GM13977 (cell line): ENCODE measurements around the gene DNASE2B.

Experiments used
- DNase-seq: peaks from one replicate; pipeline ENCODE4 v3.0.0; 2012; ENCODE audit warnings: low spot score
- in situ Hi-C: fragments of 300-500 bp; cut with MboI; formaldehyde crosslinking; loops from one replicate; pipeline ENCODE4 v1.12.0; 2022; ENCODE audit warnings: low sequenced_read_pairs, low pct_unique_long_range_greater_than_20kb, mixed read lengths, inconsistent platforms; ENCODE audit not compliant: unreplicated experiment
- TF ChIP-seq, protein P1 (sequence below): IDR thresholded peaks from 2 replicates; pipeline ENCODE4 v1.5.1; 2012; ENCODE audit warnings: mild to moderate bottlenecking, control low read depth; ENCODE audit not compliant: insufficient read depth; ENCODE audit errors: extremely low read depth, missing control alignments

The DNASE2B gene

DNA sequence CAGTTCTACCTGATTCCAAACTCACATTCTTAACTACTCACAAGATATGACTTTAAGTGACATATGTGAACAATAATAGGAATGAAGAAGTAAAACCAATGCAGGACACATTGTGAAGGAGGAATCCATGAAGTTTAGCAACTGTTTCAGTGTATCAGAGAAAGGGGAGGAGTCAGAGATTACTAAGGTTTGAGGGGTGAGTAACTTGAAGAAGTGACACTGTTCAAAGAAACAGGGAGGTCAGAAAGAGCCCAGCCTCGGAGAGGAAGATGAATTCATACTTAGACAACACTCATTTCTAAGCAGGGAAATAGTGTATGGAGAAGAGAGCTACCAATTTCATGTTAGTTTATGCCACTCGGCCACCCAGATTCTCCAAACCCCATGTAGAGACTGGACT, 52.6 kb downstream of the DNASE2B start:
- no peak for DNase-seq
- in situ Hi-C loops, result no loop called here
- TF ChIP-seq, protein P1, sequence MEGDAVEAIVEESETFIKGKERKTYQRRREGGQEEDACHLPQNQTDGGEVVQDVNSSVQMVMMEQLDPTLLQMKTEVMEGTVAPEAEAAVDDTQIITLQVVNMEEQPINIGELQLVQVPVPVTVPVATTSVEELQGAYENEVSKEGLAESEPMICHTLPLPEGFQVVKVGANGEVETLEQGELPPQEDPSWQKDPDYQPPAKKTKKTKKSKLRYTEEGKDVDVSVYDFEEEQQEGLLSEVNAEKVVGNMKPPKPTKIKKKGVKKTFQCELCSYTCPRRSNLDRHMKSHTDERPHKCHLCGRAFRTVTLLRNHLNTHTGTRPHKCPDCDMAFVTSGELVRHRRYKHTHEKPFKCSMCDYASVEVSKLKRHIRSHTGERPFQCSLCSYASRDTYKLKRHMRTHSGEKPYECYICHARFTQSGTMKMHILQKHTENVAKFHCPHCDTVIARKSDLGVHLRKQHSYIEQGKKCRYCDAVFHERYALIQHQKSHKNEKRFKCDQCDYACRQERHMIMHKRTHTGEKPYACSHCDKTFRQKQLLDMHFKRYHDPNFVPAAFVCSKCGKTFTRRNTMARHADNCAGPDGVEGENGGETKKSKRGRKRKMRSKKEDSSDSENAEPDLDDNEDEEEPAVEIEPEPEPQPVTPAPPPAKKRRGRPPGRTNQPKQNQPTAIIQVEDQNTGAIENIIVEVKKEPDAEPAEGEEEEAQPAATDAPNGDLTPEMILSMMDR, result no peak

DNA sequence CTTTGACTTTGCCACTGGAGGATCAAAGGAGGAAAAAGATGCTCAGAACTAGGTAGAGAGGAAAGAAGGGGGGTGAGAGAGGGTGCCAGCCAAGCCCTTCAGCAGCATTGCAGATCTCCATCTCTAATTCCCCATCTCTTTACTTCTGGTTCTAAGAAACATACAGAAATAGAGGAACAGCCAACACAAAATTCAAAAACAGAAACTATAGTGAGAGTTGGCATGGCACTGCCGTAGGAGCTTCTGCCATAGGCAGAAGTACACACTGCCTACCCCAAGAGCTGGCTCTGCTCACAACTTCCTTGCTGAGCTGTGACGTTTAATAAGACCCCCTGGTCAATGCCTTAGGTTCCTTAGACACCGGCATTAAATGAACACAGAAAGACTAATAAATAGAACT, 54.2 kb downstream of the DNASE2B start:
- TF ChIP-seq, protein P1, result no peak
- in situ Hi-C loops, result no loop called here
- no peak for DNase-seq

DNA sequence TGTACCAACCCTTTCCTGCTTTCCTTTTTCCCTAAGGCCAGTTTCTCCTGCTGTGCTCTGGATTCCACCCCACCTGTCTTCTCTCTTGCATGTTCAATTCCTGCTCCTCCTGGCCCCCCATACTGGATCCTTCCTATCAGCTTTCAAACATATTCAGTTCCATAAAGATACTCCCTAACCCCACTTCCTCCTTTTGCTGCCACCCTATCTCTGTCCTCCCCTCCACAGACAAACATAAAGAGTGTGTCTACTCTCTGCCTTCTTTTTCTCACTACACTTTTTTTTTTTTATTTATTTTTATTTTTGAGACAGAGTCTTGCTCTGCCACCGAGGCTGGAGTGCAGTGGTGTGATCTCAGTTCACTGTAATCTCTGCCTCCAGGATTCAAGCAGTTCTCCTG, 63.8 kb downstream of the DNASE2B start:
- no peak for DNase-seq
- TF ChIP-seq, protein P1, result no peak
- in situ Hi-C loops, result no loop called here
